ENCODE results near the gene IVD.

- no peak for TF ChIP-seq CTCF (conservative IDR thresholded peaks at IDR 0.05; ENCODE audit: low read length)
- TF ChIP-seq EZH2phosphoT487 (IDR thresholded peaks at IDR 0.05; ENCODE audit: borderline replicate concordance): no peak
These were observed 29.6 kb downstream of the IVD start for GRCh38 chr15:40435023-40435709.
